Measurements from ENCODE around the gene GNPAT.

GRCh38 chr1:231235526-231236207, 5.3 kb upstream of the GNPAT start:
- TF ChIP-seq EZH2 (IDR thresholded peaks at IDR 0.05; ENCODE audit: insufficient read depth, low read length): no peak
- no peak for TF ChIP-seq CTCF (IDR thresholded peaks at IDR 0.05; ENCODE audit: insufficient read depth, low read depth, low read length)
